Limb (tissue), 2 donors: ENCODE measurements around the gene CEP85.
A peak's percentile ranks its signal among the peaks of the same experiment; 100 is the strongest.

Experiments used
- DNase-seq, 2 donors: peaks; one replicate each; pipeline ENCODE4 v3.0.0-alpha.2; 2016; ENCODE audit errors: extremely low spot score in 2 of 2

Gene CEP85

DNA sequence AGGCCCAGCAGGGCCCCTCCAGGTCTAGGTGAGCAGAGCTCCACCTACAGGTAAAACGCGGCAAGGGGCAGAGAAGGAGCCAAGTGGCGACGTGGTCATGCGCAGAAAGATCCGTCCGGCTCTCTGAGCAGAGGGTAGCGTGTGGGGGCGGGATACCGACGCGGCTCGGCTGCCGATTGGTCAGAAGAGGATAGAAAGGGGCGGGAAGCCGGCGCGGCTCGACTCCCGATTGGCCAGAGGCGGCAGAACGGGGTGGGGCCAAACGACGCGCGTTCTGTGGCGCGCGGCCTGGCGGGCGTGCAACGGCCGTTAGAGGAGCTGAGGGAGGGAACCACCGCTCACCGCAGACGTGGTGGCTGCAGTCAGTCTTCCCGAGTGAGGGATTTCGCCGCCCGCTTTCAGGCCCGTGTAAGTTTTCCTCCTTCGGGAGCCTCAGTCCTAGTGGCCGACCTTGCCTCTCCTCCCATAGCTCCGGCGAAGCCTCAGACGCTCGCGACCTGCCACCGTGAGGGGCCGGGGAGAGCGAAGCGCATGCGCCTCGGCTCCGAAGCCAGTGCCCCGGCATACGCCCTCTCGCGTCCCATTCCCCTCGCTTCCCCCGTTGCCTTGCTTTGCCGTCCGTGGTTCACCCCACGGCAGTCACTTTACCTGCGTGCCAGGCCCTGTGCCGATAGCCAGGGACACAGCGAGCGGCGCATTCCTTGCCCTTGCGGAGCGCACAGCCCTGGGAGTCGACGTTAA, at the start of gene CEP85:
TSS of gene CEP85 (plus strand) at position 298 of the 741 bp plus-strand sequence. CDS start 5,584 bp downstream, outside the sequence.
- peak; percentile 98 to 99 for DNase-seq

DNA sequence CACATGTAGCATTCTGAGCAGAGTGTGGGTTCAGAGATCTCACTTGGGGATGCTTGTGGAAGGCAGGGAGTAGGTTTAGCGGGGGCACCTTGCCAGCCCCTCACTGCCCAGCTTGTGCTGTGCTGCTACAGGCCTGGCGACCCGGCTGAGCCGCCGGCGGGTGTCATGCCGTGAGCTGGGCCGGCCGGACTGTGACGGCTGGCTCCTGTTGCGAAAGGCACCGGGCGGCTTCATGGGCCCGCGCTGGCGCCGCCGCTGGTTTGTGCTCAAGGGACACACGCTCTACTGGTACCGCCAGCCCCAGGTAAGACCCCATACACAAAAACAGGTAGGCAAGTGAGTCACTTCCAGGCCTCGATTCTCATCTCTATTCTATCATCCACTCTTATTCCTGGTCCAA, 49.1 kb upstream of the CEP85 start:
- no peak for DNase-seq

- DNase-seq: no peak
These were observed 46.1 kb upstream of the CEP85 start for GRCh38 chr1:26187882-26188281.

GRCh38 chr1:26188477-26188876, 45.5 kb upstream of the CEP85 start:
- DNase-seq: no peak

- DNase-seq: no peak
These were observed 44.7 kb upstream of the CEP85 start for GRCh38 chr1:26189331-26189730.

DNA sequence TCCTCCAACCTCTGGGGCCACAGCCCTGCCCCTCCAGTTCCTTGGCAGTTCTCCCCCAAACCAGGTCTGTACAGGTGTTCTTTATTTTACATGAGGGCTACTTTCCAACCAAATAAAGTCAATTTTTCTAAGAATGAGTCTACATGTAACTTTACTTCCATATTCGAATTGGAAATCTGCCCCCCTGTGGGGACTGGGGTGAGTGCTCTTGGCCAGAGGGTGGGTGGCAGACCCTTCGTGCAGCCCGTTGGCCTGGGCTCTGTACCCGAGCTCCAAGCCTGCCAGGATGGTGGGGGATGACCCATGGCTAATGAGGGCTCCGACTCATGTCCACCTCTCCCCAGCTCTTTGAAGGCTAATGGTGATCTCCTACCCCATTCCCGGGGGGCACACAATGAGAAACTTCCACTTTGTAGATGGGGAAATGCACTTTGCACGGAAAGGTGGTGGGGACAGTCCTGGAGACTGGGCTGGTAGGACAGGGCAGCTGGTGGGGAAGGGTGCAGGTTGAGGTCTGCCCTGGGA, 44.2 kb upstream of the CEP85 start:
- no peak for DNase-seq

DNA sequence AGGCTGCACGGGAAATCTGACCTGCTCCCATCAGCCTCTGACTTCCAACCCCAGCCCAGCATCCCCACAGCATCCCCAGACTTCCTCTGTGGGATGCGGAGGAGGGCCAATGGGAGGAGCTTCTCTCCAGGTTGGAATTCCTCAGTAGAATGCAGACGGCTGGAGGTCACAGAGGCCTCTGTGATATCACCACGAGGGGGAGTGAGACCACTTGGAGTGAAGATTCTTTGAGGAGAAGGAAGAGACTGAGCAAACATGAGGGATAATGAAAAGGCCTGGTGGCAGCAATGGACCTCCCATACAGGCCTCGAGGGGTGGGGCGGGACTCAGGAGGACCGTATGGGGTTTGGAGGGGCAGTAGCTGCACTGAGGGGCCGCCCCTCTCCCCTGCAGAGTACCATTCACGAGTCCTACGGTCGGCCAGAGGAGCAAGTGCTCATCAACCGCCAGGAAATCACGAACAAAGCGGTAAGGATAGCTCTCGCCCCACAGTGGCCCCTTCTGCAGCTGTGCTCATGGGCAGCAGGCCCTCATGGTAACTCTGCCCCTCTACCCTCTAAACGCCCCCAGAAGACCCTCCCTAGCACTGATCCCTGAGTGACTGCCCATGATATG, 43.5 kb upstream of the CEP85 start, which contains the start of gene CATSPER4:
TSS of gene CATSPER4 (plus strand) at position 230 of the 615 bp plus-strand sequence. CDS start at position 256, 26 bp downstream.
- DNase-seq: no peak

GRCh38 chr1:26191739-26192138, 42.3 kb upstream of the CEP85 start:
- DNase-seq: no peak

DNA sequence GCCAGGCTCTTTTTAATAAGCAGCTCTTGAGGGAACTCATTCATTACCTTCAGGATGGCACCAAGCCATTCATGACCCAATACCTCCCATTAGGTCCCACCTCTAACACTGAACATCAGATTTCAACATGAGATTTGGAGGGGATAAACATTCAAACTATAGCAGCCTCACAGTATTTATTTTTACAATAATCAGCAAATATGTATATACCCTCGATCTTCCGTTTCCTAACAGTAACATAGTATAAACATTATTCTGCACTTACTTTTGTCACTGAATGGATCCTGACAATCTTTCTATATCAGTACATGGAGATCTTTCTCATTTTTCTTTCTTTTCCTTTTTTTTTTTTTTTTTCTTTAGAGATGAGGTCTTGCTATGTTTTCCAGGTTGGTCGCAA, 38.2 kb upstream of the CEP85 start:
- no peak for DNase-seq

- no peak for DNase-seq
These were observed 36.7 kb upstream of the CEP85 start for GRCh38 chr1:26197301-26197700.

- DNase-seq: no peak
These were observed 36.2 kb upstream of the CEP85 start for GRCh38 chr1:26197813-26198212.

- no peak for DNase-seq
These were observed 33.6 kb upstream of the CEP85 start for GRCh38 chr1:26200413-26200812.

GRCh38 chr1:26203642-26204318, 30.2 kb upstream of the CEP85 start:
- DNase-seq: no peak

DNA sequence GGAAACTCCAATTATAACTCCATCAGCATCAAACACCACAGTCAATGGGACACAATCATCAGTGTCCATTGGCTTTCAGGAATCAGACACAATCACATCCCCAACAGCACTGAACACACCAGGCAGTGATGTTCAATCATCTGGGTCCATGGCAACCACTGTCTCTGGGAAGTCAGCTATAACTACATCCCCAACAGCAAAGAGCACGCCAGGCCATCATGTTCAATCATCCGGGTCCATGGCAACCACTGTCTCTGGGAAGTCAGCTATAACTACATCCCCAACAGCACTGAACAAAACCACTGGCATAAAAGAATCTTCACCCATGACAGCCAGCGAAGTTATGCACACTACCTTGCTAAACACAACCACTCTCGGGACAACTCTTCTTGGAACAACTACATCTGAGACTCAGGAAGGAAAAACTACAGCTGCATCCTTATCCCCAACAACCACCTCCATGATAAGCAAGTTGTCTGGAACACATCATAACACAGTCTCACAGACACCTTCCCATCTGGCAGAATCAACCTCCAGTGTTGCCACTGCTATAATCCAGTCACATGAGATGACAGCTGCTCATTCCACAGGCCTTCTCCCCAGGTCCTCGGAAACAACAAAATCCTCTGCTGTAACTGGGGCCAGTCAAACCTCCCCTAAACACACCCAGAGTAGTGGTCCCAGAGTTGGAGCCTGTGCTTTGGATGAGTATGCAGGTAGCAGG, 23.7 kb upstream of the CEP85 start:
- no peak for DNase-seq

DNA sequence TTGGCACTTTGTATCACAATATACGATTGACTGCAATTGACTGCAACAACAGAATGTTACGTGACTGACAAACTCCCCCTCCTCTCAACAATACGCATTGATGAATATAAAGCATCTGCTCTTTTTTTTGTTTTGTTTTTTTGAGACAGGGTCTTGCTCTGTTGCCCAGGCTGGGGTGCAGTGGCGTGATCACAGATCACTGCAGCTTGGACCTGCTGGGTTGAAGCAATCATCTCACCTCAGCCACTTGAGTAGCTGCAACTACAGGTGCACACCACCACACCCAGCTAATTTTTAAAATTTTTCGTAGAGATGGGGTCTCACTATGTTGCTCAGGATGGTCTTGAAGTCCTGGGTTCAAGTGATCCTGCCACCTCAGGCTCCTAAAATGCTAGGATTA, 21.3 kb upstream of the CEP85 start:
- no peak for DNase-seq

GRCh38 chr1:26213335-26213905, 20.6 kb upstream of the CEP85 start:
- DNase-seq: no peak

- DNase-seq: no peak
These were observed 18.8 kb upstream of the CEP85 start for GRCh38 chr1:26215246-26215645.

GRCh38 chr1:26218906-26219494, 15.0 kb upstream of the CEP85 start:
- DNase-seq: no peak

- no peak for DNase-seq
These were observed 13.6 kb upstream of the CEP85 start for GRCh38 chr1:26220199-26220912.

DNA sequence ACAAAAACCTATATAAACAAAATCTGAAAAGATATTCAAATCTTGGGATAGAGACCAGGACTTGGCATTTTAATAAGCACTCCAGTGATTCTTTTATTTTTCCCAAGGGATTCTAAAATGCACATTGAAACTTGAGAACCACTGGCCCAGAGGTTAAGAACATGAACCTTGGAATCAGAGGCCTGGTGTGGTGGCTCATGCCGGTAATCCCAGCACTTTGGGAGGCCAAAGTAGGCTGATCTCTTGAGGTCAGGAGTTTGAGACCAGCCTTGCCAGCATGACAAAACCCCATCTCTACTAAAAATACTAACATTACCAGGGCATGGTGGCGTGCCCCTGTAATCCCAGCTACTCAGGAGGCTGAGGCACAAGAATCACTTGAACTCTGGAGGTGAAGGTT, 12.9 kb upstream of the CEP85 start:
- DNase-seq: no peak
